Liver (tissue), 9 donors: ENCODE measurements around the gene KRTAP1-3. TPM values are rescaled to one million over a fixed set of nuclear protein-coding genes. Genes with fewer than 3 reads are reported as not detected.

Source experiments
- DNase-seq: peaks from one replicate; pipeline ENCODE4 v3.0.0-alpha.2; 2017; ENCODE audit warnings: low spot score
- H3K27ac ChIP-seq, 2 donors: one replicate each; pipeline ENCODE4 v1.7.0; 2013; ENCODE audit warnings: inconsistent platforms in 2 of 2, low read length in 2 of 2, control low read depth in 1 of 2, low read depth in 1 of 2, mild to moderate bottlenecking in 1 of 2
- H3K27me3 ChIP-seq, 4 donors: one replicate each; pipeline versions ENCODE4 v1.6.1 to v1.7.0; 2013; ENCODE audit warnings: low read length in 3 of 4, inconsistent platforms in 1 of 4, mild to moderate bottlenecking in 1 of 4, moderate library complexity in 1 of 4; ENCODE audit not compliant: control insufficient read depth in 4 of 4, insufficient read depth in 4 of 4
- H3K36me3 ChIP-seq, 4 donors: one replicate each; pipeline versions ENCODE4 v1.6.1 to v1.7.0; 2013; ENCODE audit warnings: low read length in 3 of 4, mild to moderate bottlenecking in 3 of 4, low read depth in 1 of 4, moderate library complexity in 1 of 4; ENCODE audit not compliant: control insufficient read depth in 4 of 4, insufficient read depth in 3 of 4
- H3K4me1 ChIP-seq, 4 donors: one replicate each; pipeline versions ENCODE4 v1.6.1 to v1.7.0; 2013; ENCODE audit warnings: low read length in 3 of 4, mild to moderate bottlenecking in 3 of 4, moderate library complexity in 1 of 4; ENCODE audit not compliant: control insufficient read depth in 4 of 4, insufficient read depth in 4 of 4
- H3K4me3 ChIP-seq, 3 donors: one replicate each; pipeline versions ENCODE4 v1.6.1 to v1.7.0; 2013; ENCODE audit warnings: low read length in 3 of 3, control low read depth in 1 of 3, low read depth in 1 of 3, mild to moderate bottlenecking in 1 of 3
- H3K9ac ChIP-seq, 2 donors: one replicate each; pipeline ENCODE4 v1.7.0; 2013; ENCODE audit warnings: low read length in 2 of 2, mild to moderate bottlenecking in 2 of 2, moderate library complexity in 2 of 2, control low read depth in 1 of 2, low read depth in 1 of 2
- H3K9me3 ChIP-seq, 4 donors: one replicate each; pipeline versions ENCODE4 v1.6.1 to v1.7.0; 2013; ENCODE audit warnings: low read length in 3 of 4; ENCODE audit not compliant: control insufficient read depth in 4 of 4
- EGR1 ChIP-seq, 2 donors: IDR thresholded peaks; 2 replicates each; pipeline ENCODE4 v1.6.1; 2016 to 2018; ENCODE audit warnings: antibody characterized with exemption in 2 of 2, low read depth in 2 of 2
- FOXA1 ChIP-seq: IDR thresholded peaks from 2 replicates; pipeline ENCODE4 v1.6.1; 2016; ENCODE audit warnings: antibody characterized with exemption
- FOXA2 ChIP-seq: IDR thresholded peaks from 2 replicates; pipeline ENCODE4 v1.6.1; 2016; ENCODE audit warnings: antibody characterized with exemption
- GABPA ChIP-seq, 2 donors: IDR thresholded peaks in 1 of 2; conservative IDR thresholded peaks in 1 of 2; 2 replicates each; pipeline ENCODE4 v1.6.1; 2016; ENCODE audit warnings: antibody characterized with exemption in 2 of 2, mild to moderate bottlenecking in 1 of 2, moderate library complexity in 1 of 2
- HNF4A ChIP-seq, 2 donors: conservative IDR thresholded peaks; 2 replicates each; pipeline ENCODE4 v1.6.1; 2016; ENCODE audit warnings: antibody characterized with exemption in 2 of 2, mild to moderate bottlenecking in 2 of 2
- HNF4G ChIP-seq: IDR thresholded peaks from 2 replicates; pipeline ENCODE4 v1.6.1; 2016; ENCODE audit warnings: antibody characterized with exemption
- JUND ChIP-seq, 2 donors: IDR thresholded peaks; 2 replicates each; pipeline ENCODE4 v1.6.1; 2016; ENCODE audit warnings: antibody characterized with exemption in 2 of 2
- NR2F2 ChIP-seq: IDR thresholded peaks from 2 replicates; pipeline ENCODE4 v1.6.1; 2016; ENCODE audit warnings: antibody characterized with exemption
- RAD21 ChIP-seq, 2 donors: IDR thresholded peaks; 2 replicates each; pipeline ENCODE4 v1.6.1; 2016; ENCODE audit warnings: antibody characterized with exemption in 2 of 2, mild to moderate bottlenecking in 2 of 2
- RXRA ChIP-seq, 2 donors: IDR thresholded peaks; 2 replicates each; pipeline ENCODE4 v1.6.1; 2017 to 2018; ENCODE audit warnings: antibody characterized with exemption in 2 of 2, mild to moderate bottlenecking in 1 of 2
- SP1 ChIP-seq: IDR thresholded peaks from 2 replicates; pipeline ENCODE4 v1.6.1; 2018; ENCODE audit warnings: antibody characterized with exemption, mild to moderate bottlenecking
- TAF1 ChIP-seq: conservative IDR thresholded peaks from 2 replicates; pipeline ENCODE4 v1.6.1; 2016; ENCODE audit warnings: antibody characterized with exemption, mild to moderate bottlenecking
- YY1 ChIP-seq: IDR thresholded peaks from 2 replicates; pipeline ENCODE4 v1.6.1; 2016; ENCODE audit warnings: antibody characterized with exemption, mild to moderate bottlenecking
- WGBS: extraction: QIAGEN DNeasy Blood & Tissue Kit; methylation state at CpG from one replicate; pipeline ENCODE4 v1.1.7; 2013; 5-methylcytosine and 5-hydroxymethylcytosine counted together
- polyA plus RNA-seq, 2 donors: library from polyadenylated mRNA; stranded (reverse) in 1 of 2; unstranded in 1 of 2; fragments of 200-250 nt in 1 of 2; fragments of >200 nt in 1 of 2; fragmentation: Nextera tagmentation in 1 of 2; extraction: Ambion mirVana in 1 of 2; gene quantifications; one replicate each; pipeline versions ENCODE4 v1.2.1 to v1.2.3, GENCODE V29; 2013 to 2015
- total RNA-seq, 2 donors: library from RNA; depleted of rRNA; stranded (reverse); fragments of >200 nt; gene quantifications; one replicate each; pipeline ENCODE4 v1.2.3, GENCODE V29; 2014
- TF ChIP-seq, protein P1 (sequence below): fragments of 150-350 bp; IDR thresholded peaks from 2 replicates; pipeline ENCODE4 v1.5.1; 2017; ENCODE audit warnings: improper control_type of control experiment, low read depth, low read length; ENCODE audit not compliant: missing input control
- TF ChIP-seq, protein P2 (sequence below): IDR thresholded peaks from 2 replicates; pipeline ENCODE4 v1.6.1; 2016; ENCODE audit warnings: antibody characterized with exemption
- TF ChIP-seq, protein P3 (sequence below): IDR thresholded peaks from 2 replicates; pipeline ENCODE4 v1.6.1; 2016; ENCODE audit warnings: antibody characterized with exemption, mild to moderate bottlenecking
- TF ChIP-seq, protein P4 (sequence below): IDR thresholded peaks from 2 replicates; pipeline ENCODE4 v1.6.1; 2016; ENCODE audit warnings: antibody characterized with exemption
- donor health status: healthy.
- donor health status: healthy.
- donor health status: healthy.
- donor health status: healthy.
- donor health status: healthy.

The KRTAP1-3 gene
- total and polyA plus RNA-seq, 4 donors, result not detected

DNA sequence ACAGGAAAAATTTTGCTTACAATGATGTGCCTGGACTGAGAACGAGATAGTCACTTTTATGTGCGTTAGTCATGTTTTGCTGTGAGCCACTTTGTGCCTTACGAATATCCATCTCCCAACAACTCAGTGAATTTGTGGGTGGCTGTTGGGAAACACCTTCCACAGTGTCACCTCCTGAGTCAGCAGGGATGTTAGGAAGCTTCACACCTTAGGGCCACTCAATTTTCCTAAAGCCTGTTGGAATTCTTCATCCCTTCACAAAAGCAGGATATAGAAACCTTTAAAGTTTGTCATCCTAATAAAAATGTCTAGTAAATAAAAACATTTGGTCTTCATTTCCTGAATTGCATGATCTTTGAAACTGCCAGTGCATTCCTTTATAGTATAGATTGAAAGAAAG, 21.5 kb downstream of the KRTAP1-3 start (continued):
- TF ChIP-seq, protein P1, sequence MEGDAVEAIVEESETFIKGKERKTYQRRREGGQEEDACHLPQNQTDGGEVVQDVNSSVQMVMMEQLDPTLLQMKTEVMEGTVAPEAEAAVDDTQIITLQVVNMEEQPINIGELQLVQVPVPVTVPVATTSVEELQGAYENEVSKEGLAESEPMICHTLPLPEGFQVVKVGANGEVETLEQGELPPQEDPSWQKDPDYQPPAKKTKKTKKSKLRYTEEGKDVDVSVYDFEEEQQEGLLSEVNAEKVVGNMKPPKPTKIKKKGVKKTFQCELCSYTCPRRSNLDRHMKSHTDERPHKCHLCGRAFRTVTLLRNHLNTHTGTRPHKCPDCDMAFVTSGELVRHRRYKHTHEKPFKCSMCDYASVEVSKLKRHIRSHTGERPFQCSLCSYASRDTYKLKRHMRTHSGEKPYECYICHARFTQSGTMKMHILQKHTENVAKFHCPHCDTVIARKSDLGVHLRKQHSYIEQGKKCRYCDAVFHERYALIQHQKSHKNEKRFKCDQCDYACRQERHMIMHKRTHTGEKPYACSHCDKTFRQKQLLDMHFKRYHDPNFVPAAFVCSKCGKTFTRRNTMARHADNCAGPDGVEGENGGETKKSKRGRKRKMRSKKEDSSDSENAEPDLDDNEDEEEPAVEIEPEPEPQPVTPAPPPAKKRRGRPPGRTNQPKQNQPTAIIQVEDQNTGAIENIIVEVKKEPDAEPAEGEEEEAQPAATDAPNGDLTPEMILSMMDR, result no peak
- no peak for TF ChIP-seq HNF4G
- no peak for TF ChIP-seq RXRA (IDR thresholded peaks at IDR 0.05)
- no peak for TF ChIP-seq FOXA1
- no peak for TF ChIP-seq EGR1 (IDR thresholded peaks at IDR 0.05; ENCODE audit: low read depth in 2 of 2)

DNA sequence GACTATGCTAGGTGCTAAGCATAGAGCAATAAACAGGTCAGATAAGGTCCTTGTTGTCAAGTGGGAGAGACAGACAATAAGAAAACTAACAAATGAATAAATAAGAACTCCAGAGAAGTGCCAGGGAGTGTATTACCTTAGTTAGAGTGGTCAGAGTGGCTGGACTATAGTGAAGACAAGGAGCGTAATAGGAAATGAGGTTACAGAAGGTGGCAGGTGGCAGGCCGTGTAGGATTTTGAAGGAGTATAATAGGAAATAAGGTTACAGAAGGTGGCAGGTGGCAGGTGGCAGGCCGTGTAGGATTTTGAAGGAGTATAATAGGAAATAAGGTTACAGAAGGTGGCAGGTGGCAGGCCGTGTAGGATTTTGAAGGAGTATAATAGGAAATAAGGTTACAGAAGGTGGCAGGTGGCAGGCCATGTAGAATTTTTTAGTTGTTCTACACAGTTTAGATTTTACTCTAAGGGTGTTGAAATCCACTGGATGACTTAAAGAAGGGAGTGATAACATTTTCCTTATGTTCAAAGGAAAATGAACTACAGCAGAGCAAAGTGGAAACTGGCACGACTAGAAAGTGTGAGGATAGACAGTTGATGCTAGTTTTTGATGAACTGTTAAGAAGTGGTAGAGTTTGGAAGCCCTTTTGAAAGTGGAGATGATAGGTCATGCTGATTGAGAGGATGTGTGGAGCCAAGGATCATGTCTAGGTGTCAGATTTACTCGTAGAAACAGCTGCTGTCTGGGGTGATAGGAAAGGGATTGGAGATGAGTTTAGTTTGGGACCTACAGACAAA, 22.2 kb downstream of the KRTAP1-3 start:
- WGBS, result 79% methylated on average over 6 of the region's 6 CpGs
- Histone ChIP-seq H3K27me3 (peaks cover 0 to 4% (median 0%) of the 10 kb centered on the region in 4 donors), H3K27ac (no peak overlapping the region), H3K36me3 (no peaks in the 10 kb centered on the region), H3K4me1 (no peaks in the 10 kb centered on the region), H3K9me3 (no peaks in the 10 kb centered on the region), H3K4me3 (no peak overlapping the region), H3K9ac (no peak overlapping the region)
- no peak for DNase-seq
- TF ChIP-seq HNF4A (conservative IDR thresholded peaks at IDR 0.05), result no peak
- TF ChIP-seq EGR1 (IDR thresholded peaks at IDR 0.05; ENCODE audit: low read depth in 2 of 2), result no peak
- no peak for TF ChIP-seq FOXA2
- no peak for TF ChIP-seq FOXA1
- TF ChIP-seq, protein P2, sequence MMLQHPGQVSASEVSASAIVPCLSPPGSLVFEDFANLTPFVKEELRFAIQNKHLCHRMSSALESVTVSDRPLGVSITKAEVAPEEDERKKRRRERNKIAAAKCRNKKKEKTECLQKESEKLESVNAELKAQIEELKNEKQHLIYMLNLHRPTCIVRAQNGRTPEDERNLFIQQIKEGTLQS, result no peak
- no peak for TF ChIP-seq TAF1
- no peak for TF ChIP-seq SP1
- TF ChIP-seq, protein P3, sequence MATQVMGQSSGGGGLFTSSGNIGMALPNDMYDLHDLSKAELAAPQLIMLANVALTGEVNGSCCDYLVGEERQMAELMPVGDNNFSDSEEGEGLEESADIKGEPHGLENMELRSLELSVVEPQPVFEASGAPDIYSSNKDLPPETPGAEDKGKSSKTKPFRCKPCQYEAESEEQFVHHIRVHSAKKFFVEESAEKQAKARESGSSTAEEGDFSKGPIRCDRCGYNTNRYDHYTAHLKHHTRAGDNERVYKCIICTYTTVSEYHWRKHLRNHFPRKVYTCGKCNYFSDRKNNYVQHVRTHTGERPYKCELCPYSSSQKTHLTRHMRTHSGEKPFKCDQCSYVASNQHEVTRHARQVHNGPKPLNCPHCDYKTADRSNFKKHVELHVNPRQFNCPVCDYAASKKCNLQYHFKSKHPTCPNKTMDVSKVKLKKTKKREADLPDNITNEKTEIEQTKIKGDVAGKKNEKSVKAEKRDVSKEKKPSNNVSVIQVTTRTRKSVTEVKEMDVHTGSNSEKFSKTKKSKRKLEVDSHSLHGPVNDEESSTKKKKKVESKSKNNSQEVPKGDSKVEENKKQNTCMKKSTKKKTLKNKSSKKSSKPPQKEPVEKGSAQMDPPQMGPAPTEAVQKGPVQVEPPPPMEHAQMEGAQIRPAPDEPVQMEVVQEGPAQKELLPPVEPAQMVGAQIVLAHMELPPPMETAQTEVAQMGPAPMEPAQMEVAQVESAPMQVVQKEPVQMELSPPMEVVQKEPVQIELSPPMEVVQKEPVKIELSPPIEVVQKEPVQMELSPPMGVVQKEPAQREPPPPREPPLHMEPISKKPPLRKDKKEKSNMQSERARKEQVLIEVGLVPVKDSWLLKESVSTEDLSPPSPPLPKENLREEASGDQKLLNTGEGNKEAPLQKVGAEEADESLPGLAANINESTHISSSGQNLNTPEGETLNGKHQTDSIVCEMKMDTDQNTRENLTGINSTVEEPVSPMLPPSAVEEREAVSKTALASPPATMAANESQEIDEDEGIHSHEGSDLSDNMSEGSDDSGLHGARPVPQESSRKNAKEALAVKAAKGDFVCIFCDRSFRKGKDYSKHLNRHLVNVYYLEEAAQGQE, result no peak
- no peak for TF ChIP-seq GABPA (IDR thresholded peaks at IDR 0.05 in 1 of 2, conservative IDR thresholded peaks at IDR 0.05 in 1 of 2)
- TF ChIP-seq, protein P4, sequence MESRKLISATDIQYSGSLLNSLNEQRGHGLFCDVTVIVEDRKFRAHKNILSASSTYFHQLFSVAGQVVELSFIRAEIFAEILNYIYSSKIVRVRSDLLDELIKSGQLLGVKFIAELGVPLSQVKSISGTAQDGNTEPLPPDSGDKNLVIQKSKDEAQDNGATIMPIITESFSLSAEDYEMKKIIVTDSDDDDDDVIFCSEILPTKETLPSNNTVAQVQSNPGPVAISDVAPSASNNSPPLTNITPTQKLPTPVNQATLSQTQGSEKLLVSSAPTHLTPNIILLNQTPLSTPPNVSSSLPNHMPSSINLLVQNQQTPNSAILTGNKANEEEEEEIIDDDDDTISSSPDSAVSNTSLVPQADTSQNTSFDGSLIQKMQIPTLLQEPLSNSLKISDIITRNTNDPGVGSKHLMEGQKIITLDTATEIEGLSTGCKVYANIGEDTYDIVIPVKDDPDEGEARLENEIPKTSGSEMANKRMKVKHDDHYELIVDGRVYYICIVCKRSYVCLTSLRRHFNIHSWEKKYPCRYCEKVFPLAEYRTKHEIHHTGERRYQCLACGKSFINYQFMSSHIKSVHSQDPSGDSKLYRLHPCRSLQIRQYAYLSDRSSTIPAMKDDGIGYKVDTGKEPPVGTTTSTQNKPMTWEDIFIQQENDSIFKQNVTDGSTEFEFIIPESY, result no peak
- TF ChIP-seq YY1, result no peak
- TF ChIP-seq, protein P1, result no peak
- TF ChIP-seq NR2F2, result no peak
- TF ChIP-seq HNF4G, result no peak
- no peak for TF ChIP-seq RAD21 (IDR thresholded peaks at IDR 0.05)
- no peak for TF ChIP-seq JUND (IDR thresholded peaks at IDR 0.05)
- no peak for TF ChIP-seq RXRA (IDR thresholded peaks at IDR 0.05)
